PC-9 (cell line): ENCODE measurements around the gene SUSD2. TPM values are rescaled to one million over a fixed set of nuclear protein-coding genes. Genes with fewer than 3 reads are reported as not detected.

Source experiments
- BruUV-seq: library from RNA; stranded (reverse); fragments of 400-500 nt; replicated peaks from 2 replicates; lab custom pipeline; 2021; lab: Mats Ljungman, UMichigan
- CTCF ChIA-PET: fragments of 300-600 bp; sonication (Branson Sonifier 250); formaldehyde crosslinking; loops from one replicate; lab custom pipeline; 2022; ENCODE audit warnings: antibody characterized with exemption; lab: Charles Lee
- POLR2A ChIA-PET: fragments of 300-600 bp; sonication (Branson Sonifier 250); formaldehyde crosslinking; loops from one replicate; lab custom pipeline; 2022; ENCODE audit warnings: antibody characterized with exemption; ENCODE audit not compliant: unreplicated experiment; lab: Charles Lee
- DNase-seq, 2 experiments: peaks; one replicate each; pipeline versions ENCODE4 v3.0.0 to v3.0.0-alpha.2; 2015 to 2022; ENCODE audit warnings: mixed read lengths in 1 of 2
- H2AFZ ChIP-seq: fragments of 200-600 bp; sonication (generic); 2 replicates; pipeline ENCODE4 v1.8.1; 2017; ENCODE audit warnings: antibody characterized with exemption
- H3F3A ChIP-seq: fragments of 200-600 bp; sonication (generic); 2 replicates; pipeline ENCODE4 v1.8.1; 2017; ENCODE audit warnings: antibody characterized with exemption, mild to moderate bottlenecking, low read depth; ENCODE audit not compliant: insufficient read depth
- H3K27ac ChIP-seq: fragments of 200-600 bp; sonication (generic); 2 replicates; pipeline ENCODE4 v1.6.1; 2016; ENCODE audit warnings: mixed run types
- H3K27me3 ChIP-seq: fragments of 200-600 bp; sonication (generic); 2 replicates; pipeline ENCODE4 v1.6.1; 2016; ENCODE audit warnings: low read depth, mixed run types; ENCODE audit not compliant: insufficient read depth
- H3K36me3 ChIP-seq: fragments of 200-600 bp; sonication (generic); 2 replicates; pipeline ENCODE4 v1.6.1; 2016; ENCODE audit warnings: low read depth, mixed run types
- H3K4me1 ChIP-seq: fragments of 200-600 bp; sonication (generic); replicated peaks from 2 replicates; pipeline ENCODE4 v1.6.1; 2016; ENCODE audit warnings: mixed run types; ENCODE audit not compliant: insufficient read depth
- H3K4me2 ChIP-seq: fragments of 200-600 bp; sonication (generic); 2 replicates; pipeline ENCODE4 v1.6.1; 2017; ENCODE audit warnings: mixed run types
- H3K4me3 ChIP-seq: fragments of 200-600 bp; sonication (generic); 2 replicates; pipeline ENCODE4 v1.6.1; 2016; ENCODE audit warnings: mixed run types
- H3K79me2 ChIP-seq: fragments of 200-600 bp; sonication (generic); 2 replicates; pipeline ENCODE4 v1.6.1; 2017; ENCODE audit warnings: low read depth, mixed run types
- H3K9me2 ChIP-seq: fragments of 200-600 bp; sonication (generic); 2 replicates; pipeline ENCODE4 v1.8.1; 2017; ENCODE audit warnings: mild to moderate bottlenecking; ENCODE audit not compliant: insufficient read depth
- H3K9me3 ChIP-seq: fragments of 200-600 bp; sonication (generic); 2 replicates; pipeline ENCODE4 v1.8.1; 2016; ENCODE audit warnings: low read depth; ENCODE audit not compliant: insufficient read depth
- H4K20me1 ChIP-seq: fragments of 200-600 bp; sonication (generic); 2 replicates; pipeline ENCODE4 v1.8.1; 2017; ENCODE audit not compliant: insufficient read depth
- CTCF ChIP-seq: fragments of 200-600 bp; sonication (generic); conservative IDR thresholded peaks from 2 replicates; pipeline ENCODE4 v1.6.1; 2017; ENCODE audit warnings: mixed run types, antibody characterized with exemption, mild to moderate bottlenecking, moderate library complexity
- EZH2 ChIP-seq: fragments of 200-600 bp; sonication (generic); IDR thresholded peaks from 2 replicates; pipeline ENCODE4 v1.8.0; 2017; ENCODE audit warnings: antibody characterized with exemption, low read depth
- intact Hi-C: fragments of 100-400 bp; cut with micrococcal nuclease; formaldehyde crosslinking; loops from one replicate; pipeline ENCODE4 v1.10.0; 2022; ENCODE audit not compliant: unreplicated experiment
- total RNA-seq: library from RNA; stranded (reverse); gene quantifications from 2 replicates; pipeline ENCODE4 v1.2.3, GENCODE V29; 2021

SUSD2 gene
- total RNA-seq, 1 experiment from 2014 or later, result 5.5 TPM

DNA sequence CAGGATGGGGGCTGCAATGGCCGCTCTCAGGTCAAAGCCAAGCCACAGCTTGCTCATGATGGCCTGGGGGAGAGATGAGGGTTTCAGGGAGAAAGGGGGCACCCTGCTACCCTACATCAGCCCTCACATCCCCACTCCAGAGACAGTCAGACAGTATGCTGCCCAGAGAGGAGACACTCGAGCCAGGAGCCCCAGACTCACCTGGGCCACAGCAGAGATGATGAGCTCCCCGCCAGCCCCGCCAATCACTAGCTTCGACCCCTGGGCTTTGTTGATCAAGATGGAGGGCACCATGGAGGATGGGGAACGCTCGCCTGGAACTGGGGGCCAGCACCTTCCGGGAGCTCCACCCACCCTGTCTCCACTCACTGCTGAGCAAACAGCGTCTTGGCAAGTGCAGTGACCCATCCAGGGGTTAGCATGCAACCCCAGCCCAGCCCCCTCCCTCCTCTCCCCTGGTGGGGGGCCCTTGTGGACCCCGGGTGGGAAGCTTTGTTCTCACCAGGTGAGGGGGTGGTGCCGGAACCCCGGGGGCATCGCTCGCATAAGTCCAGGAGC is 43.8 kb downstream of the SUSD2 start:
- DNase-seq, result no peak
- Histone ChIP-seq H3K4me3 (no peak overlapping the region), H2AFZ (no peak overlapping the region), H3K27ac (no peak overlapping the region), H3K79me2 (no peaks in the 10 kb centered on the region), H3K36me3 (no peaks in the 10 kb centered on the region), H3K4me2 (no peak overlapping the region), H3F3A (no peaks in the 10 kb centered on the region), H3K4me1 (no peaks in the 10 kb centered on the region), H3K9me3 (no peaks in the 10 kb centered on the region), H3K9me2 (no peaks in the 10 kb centered on the region), H4K20me1 (no peaks in the 10 kb centered on the region), H3K27me3 (no peaks in the 10 kb centered on the region)
- ChIA-PET CTCF (no interaction called here), POLR2A (no interaction called here)
- TF ChIP-seq CTCF (no peak), EZH2 (no peak)
- BruUV-seq, result no TSS peak
- intact Hi-C loops, result no loop called here

DNA sequence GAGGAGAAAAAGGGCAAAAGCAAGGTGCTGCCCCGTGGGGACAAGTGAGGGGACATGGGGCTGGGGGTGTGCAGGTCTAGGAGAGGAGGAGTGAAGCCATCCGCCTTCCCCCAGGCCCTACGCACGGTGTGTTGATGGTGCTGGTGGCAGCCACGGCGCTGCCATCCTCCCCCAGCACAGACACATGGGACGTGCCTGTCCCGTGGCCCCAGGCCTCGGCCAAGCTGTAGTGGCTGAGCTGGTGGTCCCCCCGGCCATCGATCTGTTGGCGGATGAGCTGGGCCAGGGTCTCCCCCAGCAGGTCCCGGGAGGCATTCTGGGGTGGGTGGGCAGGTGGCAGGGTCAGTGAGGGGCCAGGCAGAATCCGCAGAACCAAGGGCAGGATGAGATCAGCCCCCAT is 44.7 kb downstream of the SUSD2 start:
- POLR2A ChIA-PET, result interaction anchor here (0.6 kb wide), 1 partner anchor 25 kb away, joined by 4 read pairs; no protein-coding TSS in a partner anchor
- Histone ChIP-seq H3K79me2 (no peaks in the 10 kb centered on the region), H4K20me1 (no peaks in the 10 kb centered on the region), H3K4me2 (no peak overlapping the region), H2AFZ (no peak overlapping the region), H3F3A (no peaks in the 10 kb centered on the region), H3K27ac (no peak overlapping the region), H3K4me1 (no peaks in the 10 kb centered on the region), H3K9me2 (no peaks in the 10 kb centered on the region), H3K4me3 (no peak overlapping the region), H3K9me3 (no peaks in the 10 kb centered on the region), H3K36me3 (no peaks in the 10 kb centered on the region), H3K27me3 (no peaks in the 10 kb centered on the region)
- intact Hi-C loops, result no loop called here
- BruUV-seq, result no TSS peak
- CTCF ChIA-PET, result no interaction called here
- TF ChIP-seq CTCF, result no peak
- no peak for TF ChIP-seq EZH2
- no peak for DNase-seq

DNA sequence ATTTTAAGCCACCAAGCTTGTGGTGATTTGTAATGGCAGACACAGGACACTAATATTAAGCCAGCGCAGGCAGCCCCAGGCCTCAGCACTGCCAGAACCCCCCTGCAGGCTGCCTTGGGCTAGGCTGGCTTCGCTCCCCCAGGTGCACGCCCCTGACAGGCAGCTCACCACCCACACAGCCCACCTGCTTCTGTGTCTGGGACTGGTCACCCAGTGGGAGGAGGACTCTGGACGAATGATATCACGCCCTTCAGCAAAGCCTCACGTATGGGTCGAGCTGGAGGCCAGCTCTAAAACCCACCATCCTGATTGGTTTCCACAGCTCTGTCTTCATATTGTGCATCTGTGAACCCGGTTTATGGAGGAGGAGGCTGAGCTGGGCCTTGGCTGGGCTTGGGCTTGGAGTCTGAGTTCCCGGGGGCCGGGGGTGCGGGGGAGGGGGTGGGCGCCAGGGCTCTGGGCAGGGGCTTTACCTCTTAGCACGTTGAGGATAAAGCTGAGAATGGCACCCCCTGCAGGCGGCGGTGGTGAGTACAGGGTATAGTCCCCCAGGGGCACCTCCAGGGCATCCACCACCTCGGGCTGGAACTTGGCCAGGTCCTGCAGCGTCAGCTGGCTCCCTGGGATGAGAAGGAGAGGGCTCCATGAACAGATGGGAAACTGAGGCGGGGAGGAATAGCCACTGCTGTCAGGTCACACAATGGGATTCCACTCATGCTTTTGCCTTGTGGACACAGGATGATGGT is 49.8 kb downstream of the SUSD2 start:
- no peaks in the 10 kb centered on the region for H3F3A ChIP-seq
- ChIA-PET POLR2A (no interaction called here), CTCF (no interaction called here)
- H3K4me2 ChIP-seq, result no peak overlapping the region
- no peaks in the 10 kb centered on the region for H3K9me3 ChIP-seq
- H4K20me1 ChIP-seq, result no peaks in the 10 kb centered on the region
- no peak overlapping the region for H3K4me3 ChIP-seq
- no peak for DNase-seq
- no peaks in the 10 kb centered on the region for H3K27me3 ChIP-seq
- intact Hi-C loops, result no loop called here
- no peaks in the 10 kb centered on the region for H3K36me3 ChIP-seq
- BruUV-seq, result no TSS peak
- no peaks in the 10 kb centered on the region for H3K79me2 ChIP-seq
- no peaks in the 10 kb centered on the region for H3K4me1 ChIP-seq
- H3K27ac ChIP-seq, result no peak overlapping the region
- H3K9me2 ChIP-seq, result no peaks in the 10 kb centered on the region
- no peak overlapping the region for H2AFZ ChIP-seq
- TF ChIP-seq EZH2, result no peak
- TF ChIP-seq CTCF, result peak; percentile 34; the same call in 1 of the 2 replicates
